GM19463 (cell line): ENCODE results near the gene ZNF649.
"Not testable (repeated sequence)": the region's sequence is repeated elsewhere in the genome, so short reads cannot be mapped to it uniquely, and the experiment has no call there.

Experiments used
- ATAC-seq: cut with Tn5 transposase; IDR thresholded peaks from one replicate; pipeline ENCODE4 v1.9.1; 2021; ENCODE audit warnings: mild to moderate bottlenecking, moderate library complexity; ENCODE audit not compliant: unreplicated experiment

ZNF649 gene

DNA sequence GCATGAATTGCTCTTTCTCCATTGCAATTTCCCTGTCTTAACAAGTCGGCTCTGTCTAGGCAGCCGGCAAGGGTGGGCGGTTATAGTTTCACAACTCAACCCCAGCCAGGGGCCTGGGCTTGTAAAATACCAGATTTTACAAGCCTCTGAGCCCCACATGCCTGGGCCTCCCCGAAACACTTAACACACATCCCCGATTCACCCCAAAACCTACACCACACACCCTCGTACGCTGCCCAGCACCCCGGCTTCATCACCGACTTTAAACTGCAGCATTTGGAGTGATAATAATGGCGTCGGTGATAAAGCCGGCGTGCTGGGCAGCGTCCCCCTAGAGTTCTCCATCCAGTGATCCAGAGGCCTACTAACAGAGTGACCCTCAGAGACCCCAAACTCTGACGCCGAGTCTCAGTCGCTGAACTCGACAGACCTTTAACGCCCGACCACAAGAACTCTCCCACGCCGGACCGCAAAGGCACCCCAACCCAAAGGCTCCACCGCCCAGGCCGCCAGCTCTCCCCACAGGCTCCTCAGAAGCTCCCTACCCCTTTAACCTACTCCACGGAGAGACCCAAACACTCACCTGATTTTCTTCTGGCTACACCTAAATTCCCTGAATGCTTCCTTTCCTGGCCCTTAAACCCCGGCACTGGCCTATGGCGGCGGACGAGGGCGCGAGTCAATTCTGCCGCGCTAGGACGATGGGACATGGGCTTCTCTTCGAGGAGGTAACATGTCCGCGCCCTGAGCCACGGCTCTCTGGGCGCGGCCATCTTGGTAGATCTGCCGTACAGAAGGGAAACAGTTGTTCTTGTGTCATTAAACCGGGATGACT lies at the start of gene ZNF649:
Gene ZNF649 (minus strand): TSS at position 687 of the 835 bp plus-strand sequence. CDS start 4,910 bp downstream, outside the sequence.
- peak; percentile 82 for ATAC-seq

DNA sequence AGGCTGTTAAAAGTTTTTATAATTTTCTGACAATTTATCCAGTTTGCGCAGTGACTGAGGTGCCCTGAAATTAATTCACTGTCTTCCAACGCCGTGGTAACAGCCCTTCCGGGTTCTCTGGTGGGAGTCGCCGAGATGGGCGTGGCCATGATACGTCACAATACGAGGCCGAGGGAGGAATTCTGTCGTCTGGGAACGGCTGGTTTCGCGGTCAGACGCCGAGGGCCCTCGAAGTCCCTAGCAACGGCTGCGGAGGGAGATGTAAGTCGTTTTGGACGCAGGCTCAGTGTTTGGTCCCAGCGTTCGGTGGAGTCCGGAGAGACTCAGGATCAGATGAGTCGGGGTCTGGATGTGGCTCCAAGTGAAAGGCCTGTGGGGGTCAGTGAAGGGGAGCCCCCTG lies 44.2 kb upstream of the ZNF649 start:
- ATAC-seq = no peak

DNA sequence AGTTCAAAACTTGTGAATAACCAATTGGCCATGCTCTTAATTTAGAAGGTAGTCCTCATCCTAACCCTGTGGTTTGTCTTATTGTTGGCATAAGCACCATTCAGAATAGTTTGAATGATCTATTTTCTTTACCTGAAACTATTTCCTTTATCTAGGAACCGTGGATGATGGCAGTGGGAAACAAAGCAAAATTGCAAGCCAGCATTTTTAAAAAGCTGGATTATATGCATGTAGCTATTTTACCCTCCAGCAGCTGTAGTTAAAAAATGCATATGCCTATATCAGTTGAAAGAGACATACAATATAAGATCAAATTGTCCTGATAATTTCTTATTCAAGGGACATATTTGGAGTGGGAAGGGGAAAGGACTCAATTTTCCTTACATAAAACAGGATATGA lies 41.8 kb upstream of the ZNF649 start:
- ATAC-seq = no peak

DNA sequence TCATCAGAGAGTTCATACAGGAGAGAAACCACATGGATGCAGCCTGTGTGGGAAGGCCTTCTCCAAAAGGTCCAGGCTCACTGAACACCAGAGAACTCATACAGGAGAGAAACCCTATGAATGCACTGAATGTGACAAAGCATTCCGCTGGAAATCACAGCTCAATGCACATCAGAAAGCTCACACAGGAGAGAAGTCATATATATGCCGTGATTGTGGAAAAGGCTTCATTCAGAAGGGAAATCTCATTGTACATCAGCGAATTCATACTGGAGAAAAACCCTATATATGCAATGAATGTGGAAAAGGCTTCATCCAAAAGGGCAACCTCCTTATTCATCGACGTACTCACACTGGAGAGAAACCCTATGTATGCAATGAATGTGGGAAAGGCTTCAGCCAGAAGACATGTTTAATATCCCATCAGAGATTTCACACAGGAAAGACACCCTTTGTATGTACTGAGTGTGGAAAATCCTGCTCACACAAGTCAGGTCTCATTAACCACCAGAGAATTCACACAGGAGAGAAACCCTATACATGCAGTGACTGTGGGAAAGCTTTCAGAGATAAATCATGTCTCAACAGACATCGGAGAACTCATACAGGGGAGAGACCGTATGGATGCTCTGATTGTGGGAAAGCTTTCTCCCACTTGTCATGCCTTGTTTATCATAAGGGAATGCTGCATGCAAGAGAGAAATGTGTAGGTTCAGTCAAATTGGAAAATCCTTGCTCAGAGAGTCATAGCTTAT lies 40.2 kb upstream of the ZNF649 start:
- no peak for ATAC-seq

DNA sequence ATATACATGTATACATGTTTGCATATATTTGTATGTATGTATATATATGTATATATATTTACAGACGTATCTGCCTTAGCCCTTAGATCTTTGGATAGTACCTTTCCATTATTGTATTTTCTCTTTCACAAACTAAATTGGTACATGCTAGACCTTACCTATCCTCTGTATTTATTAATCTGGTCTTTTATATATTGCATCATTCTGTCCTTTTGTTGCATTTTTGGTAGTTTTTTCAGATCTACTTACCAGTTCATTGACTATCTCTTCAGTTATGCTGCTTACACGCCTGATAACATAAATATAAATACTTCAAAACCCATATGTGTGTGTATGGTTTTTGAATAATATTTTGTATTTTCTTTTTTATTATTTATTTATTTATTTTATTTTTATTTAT lies 34.1 kb upstream of the ZNF649 start:
- no peak for ATAC-seq

DNA sequence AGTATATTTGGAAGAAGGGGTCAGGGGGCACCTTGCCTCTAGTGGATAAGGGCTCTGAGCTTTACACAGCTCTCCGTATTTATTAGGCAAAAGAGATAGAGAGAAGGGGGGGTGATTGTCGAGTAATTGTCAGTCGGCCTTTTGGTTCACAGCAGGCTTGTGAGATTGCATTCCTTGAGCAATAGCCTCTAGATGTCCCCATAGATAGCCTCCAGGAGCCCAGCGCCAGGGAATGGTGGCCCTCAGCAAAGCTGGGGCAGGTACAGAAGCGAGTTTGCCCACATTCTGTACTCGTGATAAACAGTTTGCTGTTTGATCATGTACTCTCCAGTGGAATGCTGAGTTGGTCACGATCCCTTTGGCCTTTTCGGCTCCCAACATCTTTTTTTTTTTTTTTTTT lies 27.1 kb upstream of the ZNF649 start:
- no peak for ATAC-seq

DNA sequence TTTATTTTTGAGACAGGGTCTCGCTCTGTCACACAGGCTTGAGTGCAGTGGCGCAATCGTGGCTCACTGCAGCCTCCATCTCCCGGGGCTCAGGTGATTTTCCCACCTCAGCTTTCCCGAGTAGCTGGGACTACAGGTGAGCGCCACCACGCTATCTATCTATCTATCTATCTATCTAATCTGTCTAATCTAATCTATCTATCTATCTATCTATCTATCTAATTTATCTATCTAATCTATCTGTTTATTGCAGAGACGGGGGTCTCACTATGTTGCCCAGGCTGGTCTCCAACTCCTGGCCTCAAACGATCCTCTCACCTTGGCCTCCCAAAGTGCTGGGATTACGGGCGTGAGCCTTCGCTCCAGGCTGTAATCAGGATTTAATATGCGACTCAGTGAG lies 23.0 kb upstream of the ZNF649 start:
- no peak for ATAC-seq

DNA sequence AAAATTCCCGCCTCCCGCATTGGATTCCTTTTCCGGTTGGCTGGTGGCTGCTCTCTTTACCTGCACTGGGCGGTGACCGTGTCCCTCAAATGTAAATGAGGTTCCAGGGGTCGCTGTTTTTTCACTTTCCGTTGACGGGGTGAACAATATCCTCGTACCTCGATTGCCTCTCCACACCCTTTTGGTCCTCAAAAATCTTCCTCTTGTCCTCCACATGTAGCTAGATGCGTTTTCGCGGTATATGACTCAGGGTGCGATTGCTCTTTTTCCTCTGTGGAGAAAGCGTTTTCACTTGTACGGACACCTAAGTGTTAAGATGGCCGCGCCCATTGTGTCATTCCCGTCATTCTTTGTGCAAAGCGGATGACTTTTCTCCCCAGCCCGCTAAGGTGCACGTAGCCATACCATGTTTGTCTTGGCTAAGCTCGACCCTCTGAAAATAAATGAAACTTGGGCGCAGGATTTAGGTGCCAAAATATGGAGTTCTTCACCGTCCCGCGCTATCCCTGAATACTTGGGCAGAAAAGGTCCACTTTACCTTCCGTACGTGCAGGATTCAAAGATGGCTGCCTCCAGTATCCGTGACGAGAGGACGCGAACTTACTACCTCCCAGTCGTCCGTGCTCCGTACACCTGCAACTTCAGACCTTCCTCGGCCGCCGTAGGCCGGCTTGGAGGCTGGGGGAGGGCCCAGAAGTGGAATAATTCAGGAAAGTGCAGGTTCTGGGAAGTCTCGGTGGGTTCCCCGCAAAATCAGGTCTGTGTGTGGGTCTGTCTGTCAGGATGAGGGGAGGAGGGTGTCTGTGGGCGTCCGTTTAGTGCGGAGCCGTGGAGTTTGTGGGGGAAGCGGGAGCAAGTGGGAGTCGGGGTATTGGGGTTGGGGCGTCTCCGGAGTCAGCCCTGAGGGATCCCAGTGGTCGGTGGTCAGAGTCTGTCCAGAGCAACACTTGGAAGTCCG lies 22.2 kb upstream of the ZNF649 start, which contains the start of gene ZNF613:
Gene ZNF613 (plus strand): TSS at position 689 of the 958 bp plus-strand sequence. CDS start 8,749 bp downstream, outside the sequence.
- peak; percentile 84 for ATAC-seq

DNA sequence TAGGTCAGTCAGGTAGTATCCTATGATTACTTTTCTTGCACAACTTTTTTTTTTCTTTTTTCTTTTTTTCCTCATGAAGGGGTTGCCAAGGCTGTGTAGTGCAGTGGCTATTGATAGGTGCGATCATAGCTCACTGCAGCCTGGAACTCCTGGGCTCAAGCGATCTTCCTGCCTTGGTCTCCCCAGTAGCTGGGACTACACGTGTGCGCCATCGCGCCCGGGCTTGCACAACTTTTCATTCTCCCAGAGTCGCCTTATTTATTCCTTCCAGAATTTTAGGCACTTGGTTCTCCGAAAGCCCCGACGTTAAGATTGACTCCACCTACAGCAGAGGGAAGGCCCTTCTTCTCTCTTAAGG lies 21.6 kb upstream of the ZNF649 start:
- no peak for ATAC-seq

DNA sequence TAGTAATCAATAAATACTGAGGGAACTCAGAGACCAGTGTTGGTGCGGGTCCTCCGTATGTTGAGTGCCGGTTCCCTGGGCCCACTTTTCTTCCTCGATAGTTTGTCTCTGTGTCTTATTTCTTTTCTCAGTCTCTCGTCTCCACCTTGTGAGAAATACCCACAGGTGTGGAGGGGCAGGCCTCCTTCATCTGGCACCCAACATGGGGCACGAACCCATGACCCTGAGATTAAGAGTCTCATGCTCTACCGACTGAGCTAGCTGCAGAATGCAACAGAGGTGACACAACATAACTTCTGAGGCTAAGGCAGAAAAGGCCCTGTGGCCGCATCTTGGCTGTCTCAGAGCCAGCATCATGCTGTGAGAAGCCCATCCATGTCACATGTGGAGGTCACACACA lies 17.1 kb upstream of the ZNF649 start:
- ATAC-seq = no peak

DNA sequence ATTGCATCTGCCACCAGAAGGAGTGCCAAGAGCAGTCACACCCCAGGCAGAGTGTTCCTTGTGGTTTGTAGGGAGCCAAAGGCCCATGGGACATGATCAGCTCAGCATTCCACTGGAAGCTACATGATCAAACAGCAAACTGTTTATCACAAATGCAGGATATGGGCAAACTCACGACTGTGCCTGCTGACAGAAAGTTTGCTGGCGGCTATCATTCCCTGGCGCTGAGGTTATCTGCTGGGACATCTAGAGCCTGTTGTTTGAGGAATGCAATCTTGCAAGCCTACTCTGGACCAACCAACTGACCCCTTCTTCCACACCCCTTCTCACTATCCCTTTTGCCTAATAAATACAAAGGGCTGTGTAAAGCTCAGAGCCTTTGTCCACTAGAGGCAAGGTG lies 14.8 kb upstream of the ZNF649 start:
- ATAC-seq = no peak

DNA sequence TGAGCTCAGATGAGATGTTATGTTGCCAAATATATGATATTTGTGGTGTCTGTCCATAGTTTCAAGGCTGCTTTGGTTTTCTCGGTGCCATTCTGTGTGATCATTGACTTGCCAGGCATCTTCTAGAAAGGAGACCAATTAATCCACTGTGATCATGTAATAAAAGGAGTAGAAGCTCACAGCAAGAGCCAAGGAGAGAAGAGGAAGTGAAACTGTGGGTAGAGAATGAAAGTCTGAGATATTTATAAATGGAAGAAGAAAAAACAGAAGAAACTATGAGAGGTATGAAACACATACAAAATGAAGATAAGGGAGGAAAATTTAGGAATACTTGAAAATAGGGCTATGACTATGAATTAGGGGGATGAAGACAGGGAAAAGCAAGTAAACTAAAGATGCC lies 11.3 kb upstream of the ZNF649 start:
- ATAC-seq = no peak

DNA sequence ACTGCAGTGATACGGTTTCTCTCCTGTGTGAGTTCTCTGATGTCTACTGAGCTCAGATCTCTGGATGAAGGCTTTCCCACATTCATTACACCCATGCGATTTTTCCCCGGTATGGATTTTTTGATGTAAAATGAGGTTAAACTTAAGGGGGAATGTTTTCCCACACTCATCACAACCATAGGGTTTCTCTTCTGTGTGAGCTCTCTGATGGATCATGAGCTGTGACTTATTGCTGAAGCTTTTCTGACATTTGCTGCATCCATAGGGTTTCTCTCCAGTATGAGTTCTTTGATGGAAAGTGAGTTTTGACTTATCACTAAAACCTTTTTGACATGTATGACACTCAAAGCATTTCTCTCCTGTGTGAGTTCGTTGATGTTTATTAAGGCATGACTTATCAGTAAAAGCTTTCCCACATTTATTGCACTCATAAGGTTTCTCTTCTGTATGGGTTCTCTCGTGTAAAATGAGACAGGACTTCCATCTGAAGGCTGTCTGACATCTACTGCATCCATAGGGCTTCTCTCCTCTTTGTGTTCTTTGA lies 10.6 kb upstream of the ZNF649 start:
- no peak for ATAC-seq

DNA sequence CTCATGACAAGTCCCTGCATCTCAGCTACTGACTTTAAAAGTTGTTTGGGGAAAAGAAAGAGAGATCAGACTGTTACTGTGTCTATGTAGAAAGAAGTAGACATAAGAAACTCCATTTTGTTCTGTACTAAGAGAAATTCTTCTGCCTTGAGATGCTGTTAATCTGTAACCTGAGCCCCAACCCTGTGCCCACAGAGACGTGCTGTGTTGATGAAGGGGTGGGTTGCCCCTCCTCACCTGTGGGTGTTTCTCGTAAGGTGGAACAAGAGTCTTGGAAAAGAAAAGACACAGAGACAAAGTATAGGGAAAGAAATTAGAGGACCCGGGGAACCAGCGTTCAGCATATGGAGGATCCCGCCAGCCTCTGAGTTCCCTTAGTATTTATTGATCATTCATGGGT lies 3.2 kb upstream of the ZNF649 start:
- ATAC-seq = not testable (repeated sequence)

DNA sequence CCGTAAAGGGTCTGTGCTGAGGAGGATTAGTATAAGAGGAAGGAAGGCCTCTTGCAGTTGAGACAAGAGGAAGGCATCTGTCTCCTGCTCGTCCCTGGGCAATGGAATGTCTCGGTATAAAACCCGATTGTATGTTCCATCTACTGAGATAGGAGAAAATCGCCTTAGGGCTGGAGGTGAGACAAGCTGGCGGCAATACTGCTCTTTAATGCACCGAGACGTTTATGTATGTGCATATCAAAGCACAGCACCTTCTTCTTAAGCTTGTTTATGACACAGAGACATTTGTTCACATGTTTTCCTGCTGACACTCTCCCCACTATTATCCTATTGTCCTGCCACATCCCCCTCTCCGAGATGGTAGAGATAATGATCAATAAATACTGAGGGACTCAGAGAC lies 1.3 kb upstream of the ZNF649 start:
- not testable (repeated sequence) for ATAC-seq

DNA sequence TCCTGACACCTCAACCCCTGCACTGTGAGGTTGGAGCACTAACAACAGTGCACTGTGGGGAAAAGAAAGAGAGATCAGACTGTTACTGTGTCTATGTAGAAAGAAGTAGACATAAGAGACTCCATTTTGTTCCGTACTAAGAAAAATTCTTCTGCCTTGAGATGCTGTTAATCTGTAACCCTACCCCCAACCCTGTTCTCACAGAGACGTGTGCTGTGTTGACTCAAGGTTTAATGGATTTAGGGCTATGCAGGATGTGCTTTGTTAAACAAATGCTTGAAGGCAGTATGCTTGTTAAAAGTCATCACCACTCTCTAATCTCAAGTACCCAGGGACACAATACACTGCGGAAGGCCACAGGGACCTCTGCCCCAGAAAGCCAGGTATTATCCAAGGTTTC lies 822 bp upstream of the ZNF649 start:
- ATAC-seq = not testable (repeated sequence)

DNA sequence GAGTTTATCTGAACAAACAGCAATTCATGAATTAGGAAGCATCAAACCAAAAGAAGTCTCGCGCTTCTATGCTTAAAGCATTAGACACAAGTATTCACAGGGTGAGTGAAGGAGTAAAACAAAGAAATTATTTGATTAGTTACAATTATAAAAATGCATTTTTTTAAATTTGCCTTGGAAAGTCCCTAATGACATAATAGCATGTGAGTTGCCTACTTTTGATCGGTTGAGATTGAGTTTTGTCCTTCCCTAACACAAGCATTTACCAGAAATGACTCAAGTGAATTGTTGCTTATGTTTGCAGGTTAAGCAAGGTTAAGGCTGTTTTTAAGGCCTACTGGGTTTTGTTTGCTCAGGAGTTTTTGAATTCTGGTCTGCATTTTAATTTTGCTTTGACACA lies 389 bp upstream of the ZNF649 start:
- peak; percentile 14 for ATAC-seq

DNA sequence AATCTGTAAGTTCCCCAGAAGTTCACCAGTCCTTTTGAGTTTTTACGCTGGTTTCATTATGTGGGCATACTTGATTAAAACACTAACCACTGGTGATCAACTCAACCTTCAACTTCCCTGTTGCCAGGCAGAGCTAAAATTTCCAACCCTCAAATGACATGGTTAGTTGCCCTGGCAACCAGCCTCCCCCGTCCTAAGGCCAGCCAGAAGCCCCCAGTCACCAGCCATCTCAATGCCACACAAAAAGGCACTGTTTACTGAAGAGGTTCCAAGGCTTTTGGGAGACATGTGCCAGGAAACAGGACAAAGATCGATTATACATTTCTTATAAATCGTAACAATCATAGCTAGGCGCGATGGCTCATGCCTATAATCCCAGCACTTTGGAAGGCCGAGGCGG lies 1.6 kb downstream of the ZNF649 start:
- ATAC-seq = no peak

DNA sequence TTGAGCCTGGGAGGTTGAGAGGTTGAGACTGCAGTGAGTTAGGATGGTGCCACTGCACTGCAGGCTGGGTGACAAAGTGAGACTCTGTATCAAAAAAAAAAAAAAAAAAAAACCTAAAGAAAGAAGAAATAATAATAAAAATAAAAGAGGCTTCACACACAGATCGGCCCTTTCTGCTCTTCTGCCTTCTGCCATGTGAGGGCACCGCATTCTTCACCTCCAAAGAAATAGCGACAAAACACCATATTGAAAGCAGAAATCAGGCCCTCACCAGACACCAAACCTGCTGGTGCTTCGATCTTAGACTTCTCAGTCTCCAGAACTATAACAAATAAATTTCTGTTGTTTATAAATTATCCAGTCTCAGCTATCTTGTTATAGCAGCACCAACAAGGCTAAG lies 3.0 kb downstream of the ZNF649 start:
- ATAC-seq = no peak

DNA sequence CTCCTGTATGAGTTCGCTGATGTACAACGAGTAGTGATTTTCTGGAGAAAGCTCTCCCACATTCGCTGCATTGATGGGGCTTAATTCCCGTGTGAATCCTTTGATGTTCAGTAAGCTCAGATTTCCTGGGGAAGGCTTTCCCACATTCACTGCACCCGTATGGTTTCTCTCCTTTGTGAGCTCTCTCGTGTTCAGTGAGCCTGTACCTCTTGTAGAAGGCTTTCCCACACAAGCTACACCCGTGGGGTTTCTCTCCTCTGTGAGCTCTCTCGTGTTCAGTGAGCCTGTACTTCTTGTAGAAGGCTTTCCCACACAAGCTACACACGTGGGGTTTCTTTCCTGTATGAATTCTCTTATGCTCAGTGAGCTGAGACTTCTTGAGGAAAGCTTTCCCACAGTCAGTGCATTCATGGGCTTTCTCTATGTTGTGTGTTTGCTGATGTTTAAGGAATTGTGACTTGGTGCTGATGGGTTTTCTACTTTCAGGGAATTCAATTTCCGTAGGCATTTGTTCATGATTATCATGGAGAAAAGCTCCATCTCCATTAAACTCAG lies 13.5 kb downstream of the ZNF649 start:
- no peak for ATAC-seq
